Kidney (tissue), 14 donors: ENCODE measurements around the gene LGALS9. TPM values are rescaled to one million over a fixed set of nuclear protein-coding genes. Genes with fewer than 3 reads are reported as not detected.

Source experiments
- DNase-seq, 5 donors: peaks; one replicate each; pipeline ENCODE4 v3.0.0-alpha.2; 2013 to 2020
- FAIRE-seq: peaks from 2 replicates; lab custom pipeline; 2012; peaks lifted over from hg19 to GRCh38; lab: Jason Lieb, UNC
- H3K27ac ChIP-seq, 2 donors: one replicate each; pipeline ENCODE4 v1.7.0; 2013; ENCODE audit warnings: low read depth in 2 of 2, low read length in 2 of 2, inconsistent platforms in 1 of 2
- H3K27me3 ChIP-seq: one replicate; pipeline ENCODE4 v1.7.1; 2013; ENCODE audit warnings: low read length, inconsistent platforms; ENCODE audit not compliant: control insufficient read depth, insufficient read depth
- H3K36me3 ChIP-seq, 3 donors: one replicate each; pipeline versions ENCODE4 v1.7.0 to v1.7.1; 2013; ENCODE audit warnings: low read length in 3 of 3, control low read depth in 1 of 3, inconsistent platforms in 1 of 3; ENCODE audit not compliant: insufficient read depth in 3 of 3, control insufficient read depth in 2 of 3
- H3K4me1 ChIP-seq, 3 donors: one replicate each; pipeline versions ENCODE4 v1.7.0 to v1.7.1; 2013; ENCODE audit warnings: low read length in 3 of 3, inconsistent platforms in 1 of 3, low read depth in 1 of 3; ENCODE audit not compliant: control insufficient read depth in 2 of 3, insufficient read depth in 2 of 3
- H3K4me3 ChIP-seq, 3 donors: one replicate each; pipeline versions ENCODE4 v1.7.0 to v1.8.1; 2013; ENCODE audit warnings: low read length in 3 of 3, control low read depth in 1 of 3, inconsistent platforms in 1 of 3
- H3K9ac ChIP-seq, 3 donors: one replicate each; pipeline versions ENCODE4 v1.7.0 to v1.7.1; 2013; ENCODE audit warnings: low read length in 3 of 3, control low read depth in 1 of 3, inconsistent platforms in 1 of 3
- H3K9me3 ChIP-seq, 3 donors: one replicate each; pipeline versions ENCODE4 v1.7.0 to v1.7.1; 2013; ENCODE audit warnings: low read length in 3 of 3, control low read depth in 1 of 3, inconsistent platforms in 1 of 3; ENCODE audit not compliant: control insufficient read depth in 2 of 3, insufficient read depth in 1 of 3
- intact Hi-C: fragments of 100-400 bp; cut with DNase I; formaldehyde crosslinking; loops from one replicate; pipeline ENCODE4 v1.11.1; 2022
- polyA plus RNA-seq: library from polyadenylated mRNA; stranded (reverse); fragments of 350-450 nt; fragmentation: Illumina TruSeq; extraction: RNeasy Lipid Tissue Mini Kit (QIAGEN cat#74804); gene quantifications from one replicate; pipeline ENCODE4 v1.2.3, GENCODE V29; 2014; ENCODE audit warnings: low read depth, low replicate concordance; ENCODE audit not compliant: insufficient read depth
- total RNA-seq: library from RNA; stranded (reverse); fragmentation: NEBNext Ultra II Directional; extraction: Animal tissue kit (Norgen Biotek cat#: 25700); gene quantifications from one replicate; pipeline ENCODE4 v1.2.1, GENCODE V29; 2021
- TF ChIP-seq, protein P1 (sequence below): IDR thresholded peaks from 3 replicates; pipeline ENCODE4 v1.5.1; 2012; ENCODE audit warnings: mild to moderate bottlenecking, moderate library complexity, borderline replicate concordance; ENCODE audit not compliant: insufficient read depth; ENCODE audit errors: extremely low read depth
- donor health status: control.
- donor health status: control.
- donor health status: control.
- donor health status: control.
- donor health status: control.
- donor health status: DM: yes; HTN: yes; CAD: no.
- donor health status: Normal renal cell carcinoma (clear cell type).

LGALS9 gene
- total and polyA plus RNA-seq, 2 donors from 2014 or later, result 16.4 to 50.8 TPM

DNA sequence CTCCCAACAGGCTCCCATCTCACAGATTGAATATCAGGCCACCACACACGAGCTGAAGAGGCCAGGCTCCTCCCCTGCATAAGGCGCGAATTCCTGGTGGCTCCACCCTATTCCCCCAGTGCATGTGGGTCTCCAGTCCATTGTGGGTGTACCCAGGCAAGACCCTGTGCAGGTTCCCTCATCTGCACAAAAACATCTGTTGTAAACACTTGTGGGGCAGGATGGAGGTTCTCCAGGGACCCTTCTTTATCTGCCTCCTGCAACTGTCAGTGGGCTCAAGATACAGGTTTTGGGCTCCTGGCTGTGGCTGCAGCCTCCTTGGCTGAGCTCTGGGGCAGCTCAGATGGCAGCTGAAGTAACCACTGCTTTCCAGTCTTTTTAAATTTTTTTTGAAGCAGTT lies 17.6 kb upstream of the LGALS9 start:
- no peaks in the 10 kb centered on the region for H3K9me3 ChIP-seq
- peaks cover 6 to 57% (median 35%) of the 10 kb centered on the region in 3 donors for H3K36me3 ChIP-seq
- H3K4me1 ChIP-seq, result peaks cover 0 to 15% (median 10%) of the 10 kb centered on the region in 3 donors

DNA sequence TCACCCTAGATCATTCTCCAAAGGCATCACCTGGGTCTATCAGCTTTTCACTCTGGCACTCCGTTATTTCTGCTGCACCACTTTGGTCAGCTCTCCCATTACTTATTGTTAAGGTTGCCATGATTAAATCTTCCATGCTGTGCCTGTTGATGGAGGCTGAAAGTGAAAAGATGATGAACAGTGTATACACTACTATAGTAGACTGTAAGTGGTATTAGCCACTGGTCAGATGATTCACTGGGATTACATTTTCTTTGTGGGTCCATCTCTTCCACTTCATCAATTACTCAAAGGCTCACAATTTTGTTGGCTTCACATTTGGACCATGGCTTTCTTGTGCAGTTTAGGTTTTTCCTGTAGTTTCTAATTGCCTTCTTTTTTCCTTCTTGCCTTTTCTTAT lies 15.9 kb upstream of the LGALS9 start:
- no peaks in the 10 kb centered on the region for H3K9me3 ChIP-seq
- TF ChIP-seq, protein P1, sequence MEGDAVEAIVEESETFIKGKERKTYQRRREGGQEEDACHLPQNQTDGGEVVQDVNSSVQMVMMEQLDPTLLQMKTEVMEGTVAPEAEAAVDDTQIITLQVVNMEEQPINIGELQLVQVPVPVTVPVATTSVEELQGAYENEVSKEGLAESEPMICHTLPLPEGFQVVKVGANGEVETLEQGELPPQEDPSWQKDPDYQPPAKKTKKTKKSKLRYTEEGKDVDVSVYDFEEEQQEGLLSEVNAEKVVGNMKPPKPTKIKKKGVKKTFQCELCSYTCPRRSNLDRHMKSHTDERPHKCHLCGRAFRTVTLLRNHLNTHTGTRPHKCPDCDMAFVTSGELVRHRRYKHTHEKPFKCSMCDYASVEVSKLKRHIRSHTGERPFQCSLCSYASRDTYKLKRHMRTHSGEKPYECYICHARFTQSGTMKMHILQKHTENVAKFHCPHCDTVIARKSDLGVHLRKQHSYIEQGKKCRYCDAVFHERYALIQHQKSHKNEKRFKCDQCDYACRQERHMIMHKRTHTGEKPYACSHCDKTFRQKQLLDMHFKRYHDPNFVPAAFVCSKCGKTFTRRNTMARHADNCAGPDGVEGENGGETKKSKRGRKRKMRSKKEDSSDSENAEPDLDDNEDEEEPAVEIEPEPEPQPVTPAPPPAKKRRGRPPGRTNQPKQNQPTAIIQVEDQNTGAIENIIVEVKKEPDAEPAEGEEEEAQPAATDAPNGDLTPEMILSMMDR, result no peak
- intact Hi-C loops, result no loop called here
- no peaks in the 10 kb centered on the region for H3K27me3 ChIP-seq
- H3K9ac ChIP-seq, result no peak overlapping the region
- FAIRE-seq, result no peak
- H3K36me3 ChIP-seq, result peaks cover 3 to 51% (median 35%) of the 10 kb centered on the region in 3 donors
- no peak for DNase-seq
- H3K4me1 ChIP-seq, result peaks cover 0 to 7% (median 3%) of the 10 kb centered on the region in 3 donors
- H3K27ac ChIP-seq, result no peak overlapping the region
- no peak overlapping the region for H3K4me3 ChIP-seq

More for the DNA sequence above, 17.6 kb upstream of the LGALS9 start:
- H3K4me3 ChIP-seq, result no peak overlapping the region
- FAIRE-seq (no peak), DNase-seq (peak in 1 of 5 donors; percentile 29)
- intact Hi-C loops, result no loop called here
- H3K27me3 ChIP-seq, result no peaks in the 10 kb centered on the region
- H3K9ac ChIP-seq, result no peak overlapping the region
- TF ChIP-seq, protein P1, result no peak
- no peak overlapping the region for H3K27ac ChIP-seq

GRCh38 chr17:27616414-27616813 lies 14.6 kb upstream of the LGALS9 start:
- TF ChIP-seq, protein P1, result no peak
- H3K9ac ChIP-seq, result no peak overlapping the region
- peaks cover 0 to 2% (median 0%) of the 10 kb centered on the region in 3 donors for H3K4me1 ChIP-seq
- FAIRE-seq, result no peak
- peaks cover 3 to 63% (median 38%) of the 10 kb centered on the region in 3 donors for H3K36me3 ChIP-seq
- no peaks in the 10 kb centered on the region for H3K9me3 ChIP-seq
- H3K27me3 ChIP-seq, result no peaks in the 10 kb centered on the region
- H3K4me3 ChIP-seq, result no peak overlapping the region
- no peak for DNase-seq
- no peak overlapping the region for H3K27ac ChIP-seq
- intact Hi-C loops, result no loop called here

DNA sequence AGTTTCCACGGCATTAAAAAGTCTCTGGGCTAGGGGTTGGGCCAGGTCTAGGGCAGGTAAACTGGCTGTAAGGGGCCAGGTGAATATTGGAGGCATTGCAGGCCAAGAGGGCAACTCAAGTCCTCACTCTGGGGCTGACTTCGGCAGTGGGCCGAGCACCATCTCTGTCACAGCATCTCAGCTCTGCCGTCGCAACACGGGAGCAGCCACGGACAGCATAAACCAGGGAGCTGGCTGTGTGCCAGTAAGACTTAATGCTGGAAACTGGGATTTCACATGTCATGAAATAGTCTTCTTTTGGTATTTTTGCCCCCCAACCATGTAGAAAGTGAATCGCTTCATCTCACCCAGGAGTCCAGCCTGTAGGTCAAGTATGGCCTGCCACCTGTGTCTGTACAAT lies 12.6 kb upstream of the LGALS9 start:
- no peak overlapping the region for H3K4me3 ChIP-seq
- no peak overlapping the region for H3K27ac ChIP-seq
- intact Hi-C loops, result no loop called here
- no peaks in the 10 kb centered on the region for H3K9me3 ChIP-seq
- no peaks in the 10 kb centered on the region for H3K27me3 ChIP-seq
- TF ChIP-seq, protein P1, result no peak
- H3K4me1 ChIP-seq, result no peaks in the 10 kb centered on the region
- FAIRE-seq (no peak), DNase-seq (peak in 1 of 5 donors; percentile 52)
- H3K9ac ChIP-seq, result no peak overlapping the region
- H3K36me3 ChIP-seq, result peaks cover 3 to 58% (median 35%) of the 10 kb centered on the region in 3 donors
